ENCODE data around the gene TNIK.

- TF ChIP-seq CTCF (IDR thresholded peaks at IDR 0.05; ENCODE audit: low read depth, low read length) (no peak), EZH2phosphoT487 (IDR thresholded peaks at IDR 0.05; ENCODE audit: low read depth) (no peak)
Measured at GRCh38 chr3:171221597-171221996, 238.6 kb downstream of the TNIK start.
